GM21723 (cell line): Measurements from ENCODE around the gene DHRS4L2.
"Not testable (repeated sequence)": the region's sequence is repeated elsewhere in the genome, so short reads cannot be mapped to it uniquely, and the experiment has no call there.

Experiments
- ATAC-seq: cut with Tn5 transposase; IDR thresholded peaks from one replicate; pipeline ENCODE4 v1.9.1; 2021; ENCODE audit warnings: mild to moderate bottlenecking, moderate library complexity; ENCODE audit not compliant: unreplicated experiment

Gene DHRS4L2

DNA sequence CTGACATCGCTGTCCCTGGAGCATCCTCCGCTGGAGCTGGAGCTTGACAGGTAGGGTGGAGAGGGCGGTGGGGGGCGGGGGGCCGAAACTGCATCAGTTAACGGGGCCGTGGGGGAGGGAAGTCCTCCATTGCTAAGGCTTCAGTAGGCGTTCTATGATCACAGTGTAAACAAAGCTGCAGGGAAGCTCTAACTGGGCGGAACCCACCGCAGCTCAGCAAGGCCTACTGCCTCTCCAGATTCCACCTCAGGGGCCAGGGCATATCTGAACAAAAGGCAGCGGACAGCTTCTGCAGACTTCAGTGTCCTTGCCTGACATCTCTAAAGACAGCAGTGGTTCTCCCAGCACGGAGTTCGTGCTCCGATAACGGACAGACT is 18.5 kb upstream of the DHRS4L2 start:
- ATAC-seq, result not testable (repeated sequence)

DNA sequence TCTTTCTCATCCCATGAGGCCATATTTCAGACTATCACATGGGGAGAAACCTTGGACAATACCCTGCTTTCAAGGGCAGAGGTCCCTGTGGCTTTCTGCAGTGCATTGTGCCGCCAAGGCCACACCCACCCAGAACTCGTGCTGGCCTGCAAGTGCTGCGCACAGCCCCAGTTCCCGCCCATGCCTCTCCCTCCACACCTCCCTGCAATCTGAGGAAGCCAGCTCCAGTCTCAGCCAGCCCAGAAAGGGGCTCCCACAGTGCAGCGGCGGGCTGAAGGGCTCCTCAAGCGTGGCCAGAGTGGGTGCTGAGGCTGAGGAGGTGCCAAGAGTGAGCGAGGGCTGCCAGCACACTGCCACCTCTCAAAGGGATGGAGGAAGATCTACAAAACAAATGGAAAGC is 15.6 kb upstream of the DHRS4L2 start:
- ATAC-seq, result not testable (repeated sequence)

DNA sequence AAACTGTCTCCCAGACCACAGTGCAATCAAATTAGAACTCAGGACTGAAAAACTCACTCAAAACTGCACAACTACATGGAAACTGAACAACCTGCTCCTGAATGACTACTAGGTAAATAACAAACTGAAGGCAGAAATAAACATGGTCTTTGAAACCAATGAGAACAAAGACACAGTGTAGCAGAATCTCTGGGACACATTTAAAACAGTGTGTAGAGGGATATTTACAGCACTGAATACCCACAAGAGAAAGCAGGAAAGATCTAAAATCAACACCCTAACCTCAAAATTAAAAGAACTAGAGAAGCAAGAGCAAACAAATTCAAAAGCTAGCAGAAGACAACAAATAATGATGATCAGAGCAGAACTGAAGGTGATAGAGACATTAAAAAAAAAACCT is 14.7 kb upstream of the DHRS4L2 start:
- not testable (repeated sequence) for ATAC-seq

DNA sequence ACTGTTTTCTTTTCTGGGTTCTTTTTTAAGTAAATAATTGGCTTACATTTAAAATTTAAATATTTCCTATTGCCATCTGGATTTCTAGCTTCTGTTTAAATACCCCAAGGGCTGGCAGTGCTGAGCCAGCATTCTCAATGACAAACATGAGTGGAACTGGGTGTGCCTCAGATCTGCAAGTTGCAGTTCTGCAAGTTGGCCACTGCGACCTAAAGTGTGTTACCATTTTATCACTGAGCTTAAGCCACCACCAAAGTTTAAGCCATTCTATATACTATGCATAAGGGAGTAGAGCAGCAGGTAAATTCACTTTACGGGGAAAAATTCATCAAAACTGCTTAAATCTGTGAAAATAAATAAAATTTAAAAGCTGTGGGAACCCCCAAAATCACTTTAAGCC is 11.5 kb upstream of the DHRS4L2 start:
- not testable (repeated sequence) for ATAC-seq

DNA sequence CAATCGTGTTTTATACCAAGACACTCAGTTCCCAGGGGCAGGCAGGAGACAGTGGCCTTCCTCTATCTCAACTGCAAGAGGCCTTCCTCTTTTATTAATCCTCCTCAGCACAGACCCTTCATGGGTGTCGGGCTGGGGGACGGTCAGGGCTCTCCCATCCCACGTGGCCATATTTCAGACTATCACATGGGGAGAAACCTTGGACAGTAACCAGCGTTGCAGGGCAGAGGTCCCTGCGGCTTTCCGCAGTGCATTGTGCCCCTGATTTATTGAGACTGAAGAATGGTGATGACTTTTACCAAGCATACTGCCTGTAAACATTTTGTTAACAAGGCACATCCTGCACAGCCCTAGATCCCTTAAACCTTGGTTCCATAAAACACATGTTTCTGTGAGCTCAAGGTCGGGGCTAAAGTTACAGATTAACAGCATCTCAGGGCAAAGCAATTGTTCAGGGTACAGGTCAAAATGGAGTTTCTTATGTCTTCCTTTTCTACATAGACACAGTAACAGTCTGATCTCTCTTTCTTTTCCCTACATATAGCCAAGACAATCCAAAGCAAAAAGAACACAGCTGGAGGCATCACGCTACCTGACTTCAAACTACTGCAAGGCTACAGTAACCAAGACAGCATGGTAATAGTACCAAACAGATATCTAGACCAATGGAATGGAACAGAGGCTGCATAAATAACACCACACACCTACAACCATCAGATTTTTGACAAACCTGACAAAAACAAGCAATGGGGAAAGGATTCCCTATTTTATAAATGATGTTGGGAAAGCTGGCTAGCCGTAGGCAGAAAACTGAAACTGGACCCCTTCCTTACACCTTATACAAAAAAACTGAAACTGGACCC is 6.5 kb upstream of the DHRS4L2 start:
- not testable (repeated sequence) for ATAC-seq

DNA sequence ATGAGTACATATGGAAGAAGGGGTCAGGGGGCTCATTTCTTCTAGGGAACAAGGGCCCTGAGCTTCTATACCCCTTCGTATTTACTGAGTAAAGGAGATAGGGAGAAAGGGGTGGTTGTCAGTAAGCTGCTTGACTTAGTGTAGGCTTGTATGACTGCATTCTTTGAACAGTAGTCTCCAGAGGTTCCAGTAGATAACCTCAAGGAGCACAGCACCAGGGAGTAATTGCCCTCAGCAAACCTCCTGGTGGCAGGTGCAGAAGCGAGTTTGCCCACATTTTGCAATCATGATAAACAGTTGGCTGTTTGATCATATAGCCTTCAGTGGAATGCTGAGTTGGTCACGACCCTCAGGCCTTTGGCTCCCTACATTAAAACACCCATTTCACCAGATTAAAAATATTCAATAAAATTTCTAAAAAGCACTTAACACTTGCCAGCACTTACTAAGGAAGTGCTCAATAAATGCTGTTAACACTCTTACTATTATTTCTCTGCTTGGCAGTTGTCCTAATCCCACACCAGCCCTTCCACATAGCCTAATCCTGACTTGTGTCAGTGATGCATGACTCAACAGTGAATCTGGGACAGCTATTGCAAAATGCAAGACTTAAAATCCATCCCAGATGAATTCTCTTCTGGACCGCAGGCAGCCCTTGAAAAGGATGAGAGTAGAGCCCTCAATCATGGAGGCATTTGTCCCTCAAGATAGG is 3.7 kb upstream of the DHRS4L2 start:
- ATAC-seq, result no peak

DNA sequence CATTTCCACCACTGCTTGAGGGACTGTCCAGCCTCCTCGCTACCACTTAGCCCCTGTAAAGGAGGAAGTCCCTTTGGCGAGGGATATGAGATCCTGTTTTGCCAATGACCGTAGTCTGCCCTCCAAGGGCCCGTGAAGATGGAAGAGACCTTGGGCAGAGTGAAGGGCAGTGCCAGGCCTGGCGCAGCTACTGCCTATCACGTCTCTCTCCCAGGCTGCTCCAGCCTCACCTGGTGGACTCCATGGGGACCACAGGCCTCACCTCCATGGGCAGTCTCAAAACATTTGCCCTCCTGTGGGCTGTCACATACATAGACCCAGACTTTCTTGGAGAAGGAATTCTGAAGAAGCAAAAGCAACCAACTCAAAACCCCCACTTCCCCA is 514 bp upstream of the DHRS4L2 start:
- peak; percentile 18 for ATAC-seq

DNA sequence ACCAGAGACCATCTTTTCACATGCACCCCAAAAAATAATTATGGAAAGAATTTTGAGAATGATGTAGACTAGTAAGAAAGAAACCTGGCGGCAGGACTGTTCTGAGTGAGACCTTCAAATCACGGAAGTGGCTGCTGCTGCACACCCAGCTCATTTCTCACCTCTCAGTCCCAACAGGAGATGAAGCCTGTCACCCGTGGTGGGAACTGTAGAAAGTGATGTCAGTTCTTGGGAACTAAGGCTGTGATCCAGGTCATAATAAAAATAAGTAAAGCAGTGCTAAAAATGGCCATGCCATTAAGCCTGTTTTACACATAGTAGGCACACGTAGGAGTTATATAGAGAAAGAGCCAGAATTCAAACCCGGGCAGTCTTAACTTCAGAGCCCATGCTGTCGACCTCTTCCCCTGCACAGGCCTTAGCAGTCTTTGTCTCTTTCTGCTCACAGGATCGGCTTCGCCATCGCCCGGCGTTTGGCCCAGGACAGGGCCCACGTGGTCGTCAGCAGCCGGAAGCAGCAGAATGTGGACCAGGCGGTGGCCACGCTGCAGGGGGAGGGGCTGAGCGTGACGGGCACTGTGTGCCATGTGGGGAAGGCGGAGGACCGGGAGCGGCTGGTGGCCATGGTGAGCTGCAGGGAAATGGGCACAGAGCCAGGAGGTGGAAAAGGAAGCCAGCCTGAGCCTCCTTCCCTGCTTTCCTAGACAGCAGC is 1.2 kb downstream of the DHRS4L2 start:
- peak; percentile 45 for ATAC-seq

DNA sequence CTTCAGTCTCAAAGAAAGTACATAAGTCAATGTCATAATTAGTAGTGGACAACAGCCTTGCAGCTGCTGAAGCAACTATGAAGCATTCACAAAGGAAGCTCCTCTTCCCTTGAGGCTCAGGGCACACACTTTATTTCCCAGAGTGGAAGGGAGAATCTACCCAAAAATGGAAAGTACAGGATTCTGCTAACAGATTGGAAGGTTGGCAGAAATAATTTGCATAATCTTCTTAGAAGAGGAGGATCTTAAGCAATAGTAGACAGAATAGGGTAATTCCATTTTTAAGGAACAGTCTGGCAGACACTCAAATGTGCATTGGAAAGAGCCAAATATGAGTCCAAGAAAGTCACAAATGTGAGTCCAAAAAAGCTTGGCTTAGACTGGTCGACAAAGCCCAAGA is 2.2 kb downstream of the DHRS4L2 start:
- ATAC-seq, result not testable (repeated sequence)

DNA sequence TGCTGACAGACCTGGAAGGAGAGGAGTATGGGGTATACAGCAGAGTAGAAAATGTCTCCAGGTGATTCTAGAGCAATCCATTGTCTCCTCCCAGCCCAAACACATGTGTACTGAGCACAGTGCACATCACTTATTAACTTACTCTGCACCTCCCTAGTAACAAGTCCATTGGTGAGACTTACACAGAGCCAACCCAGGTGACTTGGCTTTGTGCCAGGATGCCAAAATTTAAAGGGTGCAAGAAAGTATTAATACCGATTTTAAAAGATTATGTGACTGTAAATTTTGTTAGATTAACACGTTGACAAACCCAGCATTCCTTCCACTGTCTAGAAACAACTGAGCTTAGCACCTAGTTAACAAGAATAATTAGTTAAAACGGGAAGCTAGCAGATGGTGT is 4.3 kb downstream of the DHRS4L2 start:
- not testable (repeated sequence) for ATAC-seq

DNA sequence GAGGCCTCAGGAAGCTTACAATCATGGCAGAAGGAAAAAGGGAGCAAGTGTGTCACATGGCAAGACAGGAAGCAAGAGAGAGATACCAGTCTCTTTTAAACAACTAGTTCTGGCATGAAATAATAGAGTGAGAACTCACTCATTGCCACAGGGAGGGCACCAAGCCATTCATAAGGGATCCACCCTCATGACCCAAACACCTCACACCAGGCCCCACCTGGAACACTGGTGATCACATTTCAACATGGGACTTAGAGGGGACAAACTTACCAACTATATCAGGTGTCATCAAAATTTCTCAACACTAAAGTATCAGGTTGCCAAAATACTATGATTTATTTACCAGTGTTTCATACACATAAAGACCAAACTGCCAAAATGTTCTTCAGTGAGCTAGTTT is 7.3 kb downstream of the DHRS4L2 start:
- ATAC-seq, result not testable (repeated sequence)

DNA sequence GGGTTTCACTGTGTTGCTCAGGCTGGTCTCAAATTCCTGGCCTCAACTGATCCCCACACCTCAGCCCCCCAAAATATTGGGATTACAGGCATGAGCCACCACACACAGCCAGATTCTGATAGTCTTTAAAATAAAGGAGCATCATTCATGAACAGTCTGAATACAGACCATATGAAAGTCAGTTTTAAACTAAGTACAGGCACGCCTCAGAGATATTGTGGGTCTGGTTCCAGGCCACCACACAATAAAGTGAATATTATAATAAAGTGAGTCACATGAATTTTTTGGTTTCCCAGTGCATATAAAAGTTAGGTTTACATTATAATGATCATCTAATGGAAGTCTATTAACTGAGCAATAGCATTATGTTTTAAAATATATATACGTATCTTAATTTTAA is 8.1 kb downstream of the DHRS4L2 start:
- ATAC-seq, result not testable (repeated sequence)

DNA sequence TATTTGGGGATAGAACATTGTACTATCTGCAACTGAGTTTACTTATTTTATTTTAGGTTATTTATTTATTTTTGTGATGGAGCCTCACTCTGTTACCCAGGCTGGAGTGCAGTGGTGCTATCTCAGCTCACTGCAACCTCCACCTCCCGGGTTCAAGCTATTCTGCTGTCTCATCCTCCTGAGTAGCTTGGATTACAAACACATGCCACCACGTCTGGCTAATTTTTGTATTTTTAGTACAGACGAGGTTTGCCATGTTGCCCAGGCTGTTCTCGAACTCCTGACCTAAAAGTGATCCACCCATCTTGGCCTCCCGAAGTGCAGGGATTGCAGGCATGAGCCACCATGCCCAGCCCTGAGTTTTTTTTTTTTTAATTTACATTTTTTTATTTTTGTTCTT is 10.9 kb downstream of the DHRS4L2 start:
- not testable (repeated sequence) for ATAC-seq

DNA sequence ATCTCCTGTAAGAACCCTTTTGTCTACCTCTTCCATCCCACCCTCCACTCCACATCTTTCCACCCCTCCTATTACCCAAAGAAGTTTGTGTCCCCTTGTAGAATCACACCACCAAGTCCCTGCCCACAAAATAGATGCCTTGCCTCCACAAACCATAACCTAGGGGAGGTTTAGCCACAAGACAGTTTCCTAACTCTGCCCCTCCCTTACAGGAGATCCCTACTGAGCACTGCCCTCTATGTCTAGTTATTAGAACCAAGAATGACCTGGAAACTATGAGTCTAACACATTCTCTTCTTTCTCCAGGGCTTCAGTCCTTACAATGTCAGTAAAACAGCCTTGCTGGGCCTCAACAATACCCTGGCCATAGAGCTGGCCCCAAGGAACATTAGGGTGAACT is 12.3 kb downstream of the DHRS4L2 start:
- ATAC-seq, result not testable (repeated sequence)

DNA sequence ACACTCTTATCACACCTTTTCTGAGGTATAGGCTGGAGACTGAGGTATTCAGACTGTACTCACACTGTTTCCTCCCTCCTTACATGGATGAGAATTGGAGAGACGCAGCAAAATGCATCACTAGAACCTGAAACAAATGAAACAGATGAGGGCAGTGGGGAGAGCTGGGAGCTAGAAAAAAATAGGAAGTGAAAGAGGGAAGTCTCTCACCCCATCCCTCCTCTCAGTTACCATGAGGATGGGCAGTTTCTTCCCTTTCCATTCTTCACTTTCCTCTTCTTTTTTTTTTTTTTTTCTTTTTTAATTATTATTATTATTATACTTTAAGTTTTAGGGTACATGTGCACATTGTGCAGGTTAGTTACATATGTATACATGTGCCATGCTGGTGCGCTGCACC is 12.9 kb downstream of the DHRS4L2 start:
- ATAC-seq, result not testable (repeated sequence)

DNA sequence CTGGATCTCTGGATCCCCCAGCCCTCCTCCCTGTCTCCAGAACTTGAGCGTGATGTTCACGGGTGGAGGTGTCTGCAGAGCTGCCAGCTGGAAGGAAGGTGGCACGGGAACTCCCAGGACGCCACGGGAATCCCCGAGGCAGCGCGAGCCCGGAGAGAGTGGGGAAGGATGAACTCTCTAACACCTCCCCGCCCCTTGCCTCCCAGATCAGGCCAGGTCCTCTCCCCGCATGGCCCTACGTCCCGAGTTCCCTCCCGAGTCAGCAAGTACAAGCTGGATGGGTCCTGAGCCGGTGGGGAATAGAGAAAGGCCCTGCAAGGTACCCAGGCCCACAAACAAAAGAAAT is 17.7 kb downstream of the DHRS4L2 start:
- ATAC-seq, result peak; percentile 53

DNA sequence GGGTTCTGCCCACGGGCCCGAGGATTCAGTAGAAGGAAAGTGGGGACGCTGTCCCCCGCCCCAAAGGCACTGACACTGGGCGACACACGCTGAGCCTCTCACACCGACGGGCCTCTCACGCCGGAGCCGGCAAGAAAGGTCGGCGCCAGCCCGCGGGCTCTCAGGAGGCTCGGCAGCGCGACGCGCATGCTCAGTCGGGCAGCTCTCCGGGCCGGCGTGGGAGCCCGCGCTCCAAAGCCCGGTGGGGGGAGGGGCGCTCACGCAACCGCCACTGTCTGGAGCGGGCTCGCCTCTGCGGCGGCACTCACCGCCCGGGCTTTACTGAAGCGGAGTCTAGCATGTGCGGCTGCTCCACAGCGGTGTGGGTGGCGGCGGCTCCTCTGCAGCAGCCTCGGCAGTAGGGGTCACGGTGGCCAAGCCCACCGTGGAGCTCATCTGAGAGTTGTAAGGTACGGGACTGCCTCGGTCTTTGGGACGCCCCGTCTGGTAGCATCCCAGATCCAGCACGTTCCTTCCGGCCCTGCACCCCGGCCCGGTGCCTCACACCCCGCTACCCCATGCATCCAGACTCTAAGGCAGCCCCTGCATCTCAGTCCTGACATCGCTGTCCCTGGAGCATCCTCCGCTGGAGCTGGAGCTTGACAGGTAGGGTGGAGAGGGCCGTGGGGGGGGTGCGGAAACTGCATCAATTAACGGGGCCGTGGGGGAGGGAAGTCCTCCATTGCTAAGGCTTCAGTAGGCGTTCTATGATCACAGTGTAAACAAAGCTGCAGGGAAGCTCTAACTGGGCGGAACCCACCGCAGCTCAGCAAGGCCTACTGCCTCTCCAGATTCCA is 18.3 kb downstream of the DHRS4L2 start:
- ATAC-seq, result peak; percentile 85

DNA sequence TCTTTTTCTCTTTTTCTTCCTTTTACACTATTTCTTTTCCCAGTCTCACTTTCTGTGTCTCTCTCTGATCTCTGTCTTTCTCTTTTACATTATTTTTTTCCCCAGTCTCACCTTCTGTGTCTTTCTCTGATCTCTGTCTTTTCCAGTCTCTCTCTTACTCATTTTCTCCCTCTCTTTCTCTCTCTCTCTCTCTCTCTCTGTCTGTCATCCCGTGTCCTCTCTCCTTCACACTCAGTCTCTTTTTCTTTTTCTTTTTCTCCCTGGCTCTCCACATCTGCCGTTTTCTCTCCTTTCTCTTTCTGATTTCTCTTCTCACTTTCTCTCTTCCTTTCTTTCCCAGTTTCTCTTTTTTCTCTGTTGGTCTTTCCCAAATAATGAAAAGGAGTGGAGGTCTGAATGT is 22.3 kb downstream of the DHRS4L2 start:
- no peak for ATAC-seq

DNA sequence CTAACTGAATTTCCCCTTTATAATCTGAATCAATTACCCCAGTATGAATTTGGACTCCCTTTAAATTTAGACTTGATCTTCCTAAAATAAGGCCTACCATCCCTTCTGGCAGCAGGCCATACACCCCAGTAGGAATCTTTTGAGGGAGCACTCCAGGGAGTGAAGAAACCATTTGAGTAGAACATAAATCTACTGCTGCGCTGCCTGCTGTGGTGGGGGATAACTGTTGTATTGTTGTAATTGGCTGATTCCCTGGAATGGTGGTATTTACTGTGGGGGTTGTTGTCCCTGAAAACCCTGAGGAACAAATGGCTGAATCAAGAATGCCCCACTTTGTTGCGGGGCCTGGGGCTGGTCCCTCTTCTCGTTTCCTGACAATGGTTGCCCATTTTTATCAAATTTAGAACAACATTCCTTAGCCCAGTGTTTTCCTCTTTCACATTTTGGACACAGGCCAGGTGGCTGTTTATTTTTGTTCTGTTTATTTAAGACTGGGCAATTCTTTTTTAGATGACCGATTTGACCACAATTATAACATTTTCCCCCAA is 24.1 kb downstream of the DHRS4L2 start:
- ATAC-seq, result not testable (repeated sequence)
